Measurements from ENCODE around the gene RPA3. TPM values are rescaled to one million over a fixed set of nuclear protein-coding genes. Genes with fewer than 3 reads are reported as not detected.

Gene RPA3
- total RNA-seq, 2 experiments from 2014 or later, result 219 to 223 TPM

DNA sequence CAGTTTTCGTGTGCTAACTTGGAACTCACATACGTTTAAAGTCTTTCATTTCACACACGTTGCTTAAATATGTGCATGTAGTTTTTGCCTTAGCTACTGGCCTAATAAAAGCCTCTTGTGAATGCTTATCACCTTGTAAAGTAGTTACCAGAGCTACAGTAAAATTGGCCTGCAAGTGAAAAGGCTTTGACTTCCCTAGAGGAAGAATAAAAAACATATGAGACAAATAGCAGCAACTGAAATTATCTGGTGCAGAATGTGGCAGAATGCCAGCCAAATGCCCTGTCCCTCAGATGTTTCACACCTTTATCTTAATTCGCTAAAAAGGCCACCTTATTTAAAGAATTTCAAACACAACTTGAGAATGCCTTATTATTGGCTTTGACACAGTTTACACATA lies 28.1 kb upstream of the RPA3 start:
- Mint-ChIP-seq H3K9me3 (no peaks in the 10 kb centered on the region), H3K4me1 (ENCODE audit: low read depth) (peaks cover 9% of the 10 kb centered on the region), H3K4me3 (no peak overlapping the region), H3K27ac (no peak overlapping the region), H3K36me3 (ENCODE audit: low read depth) (no peaks in the 10 kb centered on the region), H3K27me3 (ENCODE audit: low read depth) (no peaks in the 10 kb centered on the region)
- no peak for DNase-seq
- intact Hi-C loops (cut with micrococcal nuclease), result no loop called here
- CTCF ChIA-PET, result no interaction called here

DNA sequence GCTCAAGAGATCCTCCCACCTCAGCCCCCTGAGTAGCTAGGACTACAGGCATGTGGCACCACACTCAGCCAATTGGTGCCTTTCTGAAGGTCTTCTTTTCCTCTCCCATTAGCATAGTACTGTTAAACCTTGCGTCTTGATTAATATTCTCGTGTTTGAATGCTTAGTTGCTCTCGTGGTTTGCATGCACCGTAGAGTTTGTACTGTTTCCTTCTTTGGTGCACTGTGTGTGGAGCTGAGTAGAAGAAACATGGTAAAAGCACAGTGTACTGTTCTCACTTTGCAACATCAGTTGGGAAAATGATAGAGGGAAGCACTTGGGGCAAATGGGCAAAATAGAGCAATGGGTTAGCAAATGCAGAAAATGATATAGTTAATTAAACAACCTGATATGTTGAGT lies 27.6 kb upstream of the RPA3 start:
- DNase-seq, result no peak
- no peaks in the 10 kb centered on the region for H3K9me3 Mint-ChIP-seq
- H3K4me1 Mint-ChIP-seq (ENCODE audit: low read depth), result peaks cover 5% of the 10 kb centered on the region
- no peak overlapping the region for H3K4me3 Mint-ChIP-seq
- CTCF ChIA-PET, result no interaction called here
- no peak overlapping the region for H3K27ac Mint-ChIP-seq
- H3K36me3 Mint-ChIP-seq (ENCODE audit: low read depth), result no peaks in the 10 kb centered on the region
- intact Hi-C loops (cut with micrococcal nuclease), result no loop called here
- no peaks in the 10 kb centered on the region for H3K27me3 Mint-ChIP-seq (ENCODE audit: low read depth)

DNA sequence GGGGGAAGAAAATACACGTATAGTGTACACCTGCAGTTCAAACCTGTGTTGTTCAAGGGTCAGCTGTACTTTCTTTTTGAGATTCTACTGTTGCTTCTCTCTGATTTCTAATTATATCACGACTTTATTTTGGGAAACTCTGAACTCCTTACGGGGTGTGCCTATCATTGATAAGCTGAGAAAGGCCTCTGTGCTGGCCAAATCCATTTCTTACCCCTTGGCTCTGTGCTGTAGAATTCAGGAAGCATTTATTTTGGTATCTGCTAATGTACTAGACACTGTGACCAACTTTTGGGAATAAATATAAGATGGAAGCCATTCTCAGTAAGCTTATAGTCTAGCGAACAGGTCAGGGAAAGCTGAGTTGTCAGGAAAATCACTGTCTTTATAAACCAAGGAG lies 26.9 kb upstream of the RPA3 start:
- Mint-ChIP-seq H3K4me1 (ENCODE audit: low read depth) (peaks cover 5% of the 10 kb centered on the region), H3K9me3 (no peaks in the 10 kb centered on the region), H3K4me3 (no peak overlapping the region), H3K27me3 (ENCODE audit: low read depth) (no peaks in the 10 kb centered on the region), H3K27ac (no peak overlapping the region), H3K36me3 (ENCODE audit: low read depth) (no peaks in the 10 kb centered on the region)
- CTCF ChIA-PET, result interaction anchor here (0.8 kb wide), 1 partner anchor 64 kb away, joined by 3 read pairs; no protein-coding TSS in a partner anchor
- DNase-seq, result no peak
- intact Hi-C loops (cut with micrococcal nuclease), result no loop called here

DNA sequence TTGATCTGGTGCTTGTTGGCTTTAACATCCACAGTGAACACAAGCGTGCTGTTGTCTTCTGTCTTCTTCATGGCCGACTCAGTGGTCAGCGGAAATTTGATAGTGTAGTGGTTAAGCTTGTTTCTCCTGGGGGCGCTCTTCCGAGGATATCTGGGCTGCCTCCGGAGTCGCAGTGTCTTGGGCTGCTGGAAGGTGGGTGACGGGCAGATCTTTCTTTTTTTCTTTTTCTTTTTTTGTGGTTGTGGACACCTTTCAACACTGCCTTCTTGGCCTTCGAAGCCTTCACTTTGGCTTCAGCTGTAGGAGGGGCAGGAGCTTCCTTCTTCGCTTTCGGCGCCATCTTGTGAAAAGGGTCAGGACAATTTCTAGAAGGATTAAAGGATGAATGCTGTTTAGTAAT lies 23.8 kb upstream of the RPA3 start:
- Mint-ChIP-seq H3K36me3 (ENCODE audit: low read depth) (peaks cover 3% of the 10 kb centered on the region), H3K27ac (no peak overlapping the region), H3K27me3 (ENCODE audit: low read depth) (no peaks in the 10 kb centered on the region), H3K9me3 (no peaks in the 10 kb centered on the region), H3K4me1 (ENCODE audit: low read depth) (peaks cover 14% of the 10 kb centered on the region), H3K4me3 (no peak overlapping the region)
- CTCF ChIA-PET, result interaction anchor here (0.6 kb wide), 1 partner anchor 23 kb away, joined by 3 read pairs; no protein-coding TSS in a partner anchor
- DNase-seq, result no peak
- intact Hi-C loops (cut with micrococcal nuclease), result no loop called here

DNA sequence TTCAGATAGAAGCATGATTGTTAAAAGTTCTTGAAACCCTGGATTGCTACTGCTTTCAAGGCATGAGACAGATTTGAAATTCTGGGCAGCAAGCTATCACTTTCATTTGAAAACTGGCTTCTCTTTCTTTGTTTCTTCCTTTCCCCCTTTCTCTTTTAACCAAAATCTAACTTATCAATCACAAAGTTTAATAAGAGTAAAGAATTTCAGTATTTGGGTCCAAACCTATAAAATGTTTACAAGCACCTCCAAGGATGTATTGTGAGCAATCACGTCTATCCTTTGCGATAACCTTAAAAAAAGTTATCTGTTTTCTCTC lies 21.6 kb upstream of the RPA3 start:
- no peak overlapping the region for H3K4me3 Mint-ChIP-seq

DNA sequence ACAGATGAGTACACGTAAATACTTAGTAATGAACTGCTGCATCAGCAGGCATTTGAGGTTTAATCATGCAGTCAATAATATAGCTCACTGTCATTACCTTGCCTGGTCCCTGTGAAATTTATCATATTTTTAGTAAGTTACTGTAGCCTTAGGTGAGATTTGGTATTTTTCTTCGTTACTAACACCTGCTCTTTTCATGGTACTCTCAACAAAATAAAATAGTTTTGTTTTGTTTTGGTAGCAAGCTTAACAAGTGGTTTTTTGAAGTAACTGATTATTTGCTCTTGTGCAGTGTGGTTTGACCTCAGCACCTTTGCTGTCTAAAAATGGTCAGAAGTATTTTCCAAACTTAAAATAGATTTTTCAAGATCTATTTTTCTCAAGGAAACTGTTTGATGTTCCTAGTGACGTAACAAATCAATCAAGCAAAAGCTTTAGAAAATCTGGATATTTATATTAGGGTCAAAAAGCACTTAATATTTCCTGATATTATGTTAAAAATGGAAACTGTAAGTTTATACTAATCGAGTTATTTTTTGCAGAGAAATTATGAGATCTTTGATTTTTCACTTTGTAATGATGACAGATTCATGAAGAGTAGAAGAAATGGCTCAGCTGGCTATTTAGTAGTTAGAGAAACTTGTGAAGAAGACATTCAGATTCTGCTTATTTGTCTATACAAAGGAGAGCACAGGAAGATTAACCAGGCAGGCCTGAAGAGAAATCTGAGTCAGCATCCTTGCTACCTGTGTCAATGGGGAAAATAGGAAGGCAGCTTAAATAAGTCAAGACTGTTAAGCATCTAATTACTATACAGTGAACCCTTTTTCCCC lies 21.0 kb upstream of the RPA3 start:
- no peaks in the 10 kb centered on the region for H3K27me3 Mint-ChIP-seq (ENCODE audit: low read depth)
- CTCF ChIA-PET, result interaction anchor here (0.6 to 1.5 kb wide), 2 partner anchors 237 to 496 kb away, joined by 3 read pairs; no protein-coding TSS in a partner anchor
- intact Hi-C loops (cut with micrococcal nuclease), result no loop called here
- no peaks in the 10 kb centered on the region for H3K9me3 Mint-ChIP-seq
- DNase-seq, result no peak
- no peak overlapping the region for H3K4me3 Mint-ChIP-seq
- H3K36me3 Mint-ChIP-seq (ENCODE audit: low read depth), result peaks cover 3% of the 10 kb centered on the region
- H3K27ac Mint-ChIP-seq, result no peak overlapping the region
- H3K4me1 Mint-ChIP-seq (ENCODE audit: low read depth), result peaks cover 9% of the 10 kb centered on the region

More for the DNA sequence above, 21.6 kb upstream of the RPA3 start:
- H3K4me1 Mint-ChIP-seq (ENCODE audit: low read depth), result peaks cover 9% of the 10 kb centered on the region
- H3K36me3 Mint-ChIP-seq (ENCODE audit: low read depth), result peaks cover 3% of the 10 kb centered on the region
- DNase-seq, result no peak
- CTCF ChIA-PET, result interaction anchor here (0.6 kb wide), 1 partner anchor 237 kb away, joined by 3 read pairs; no protein-coding TSS in a partner anchor
- H3K9me3 Mint-ChIP-seq, result no peaks in the 10 kb centered on the region
- no peak overlapping the region for H3K27ac Mint-ChIP-seq
- intact Hi-C loops (cut with micrococcal nuclease), result no loop called here
- no peaks in the 10 kb centered on the region for H3K27me3 Mint-ChIP-seq (ENCODE audit: low read depth)

DNA sequence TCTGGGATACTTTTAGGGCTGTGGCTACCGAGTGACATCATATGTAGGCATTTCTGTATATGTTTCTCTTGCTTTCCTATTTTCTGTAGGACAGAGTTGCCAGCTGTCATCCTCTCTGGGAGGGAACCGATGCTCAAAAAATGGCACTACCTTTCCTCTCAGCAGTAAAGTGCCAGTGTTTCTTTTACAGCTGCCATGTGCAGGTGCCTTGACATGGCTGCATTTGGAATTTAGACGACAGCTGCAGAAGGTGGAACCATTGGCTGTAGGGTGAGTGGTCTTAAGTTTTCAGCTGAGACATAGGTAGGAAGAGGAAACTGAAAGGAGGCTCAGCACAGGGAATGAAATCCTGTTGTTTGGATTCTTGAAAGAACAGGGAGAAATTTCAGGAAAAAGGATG lies 20.2 kb upstream of the RPA3 start:
- intact Hi-C loops (cut with micrococcal nuclease), result no loop called here
- no peak overlapping the region for H3K27ac Mint-ChIP-seq
- no peak for DNase-seq

DNA sequence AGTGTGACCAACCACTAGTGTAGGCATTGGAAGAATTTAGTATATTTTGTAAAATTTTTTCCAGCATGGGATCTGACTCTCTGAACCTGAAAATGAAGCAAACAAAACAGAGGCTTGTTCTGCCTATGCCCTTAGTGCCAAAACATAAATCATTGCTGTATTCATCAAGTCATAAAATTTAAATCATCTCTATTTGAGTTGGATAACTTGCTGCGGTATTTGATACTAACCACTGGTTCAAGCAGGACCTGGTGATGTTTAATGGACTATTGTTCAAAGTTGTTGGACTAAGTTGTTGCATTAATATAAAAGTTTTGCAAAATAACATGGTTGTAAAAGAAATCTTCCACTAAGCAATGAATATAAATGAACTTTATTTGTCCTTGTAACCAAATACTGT lies 19.8 kb upstream of the RPA3 start:
- Mint-ChIP-seq H3K27ac (no peak overlapping the region), H3K27me3 (ENCODE audit: low read depth) (no peaks in the 10 kb centered on the region), H3K36me3 (ENCODE audit: low read depth) (peaks cover 3% of the 10 kb centered on the region), H3K9me3 (no peaks in the 10 kb centered on the region), H3K4me1 (ENCODE audit: low read depth) (peaks cover 9% of the 10 kb centered on the region), H3K4me3 (no peak overlapping the region)
- intact Hi-C loops (cut with micrococcal nuclease), result no loop called here
- no peak for DNase-seq
- CTCF ChIA-PET, result interaction anchor here (1.5 kb wide), 1 partner anchor 498 kb away, joined by 3 read pairs; no protein-coding TSS in a partner anchor

More for the DNA sequence above, 20.2 kb upstream of the RPA3 start:
- H3K4me3 Mint-ChIP-seq, result no peak overlapping the region
- no peaks in the 10 kb centered on the region for H3K9me3 Mint-ChIP-seq
- peaks cover 9% of the 10 kb centered on the region for H3K4me1 Mint-ChIP-seq (ENCODE audit: low read depth)
- H3K36me3 Mint-ChIP-seq (ENCODE audit: low read depth), result peaks cover 3% of the 10 kb centered on the region
- H3K27me3 Mint-ChIP-seq (ENCODE audit: low read depth), result no peaks in the 10 kb centered on the region
- CTCF ChIA-PET, result interaction anchor here (1.5 kb wide), 1 partner anchor 497 kb away, joined by 3 read pairs; no protein-coding TSS in a partner anchor

DNA sequence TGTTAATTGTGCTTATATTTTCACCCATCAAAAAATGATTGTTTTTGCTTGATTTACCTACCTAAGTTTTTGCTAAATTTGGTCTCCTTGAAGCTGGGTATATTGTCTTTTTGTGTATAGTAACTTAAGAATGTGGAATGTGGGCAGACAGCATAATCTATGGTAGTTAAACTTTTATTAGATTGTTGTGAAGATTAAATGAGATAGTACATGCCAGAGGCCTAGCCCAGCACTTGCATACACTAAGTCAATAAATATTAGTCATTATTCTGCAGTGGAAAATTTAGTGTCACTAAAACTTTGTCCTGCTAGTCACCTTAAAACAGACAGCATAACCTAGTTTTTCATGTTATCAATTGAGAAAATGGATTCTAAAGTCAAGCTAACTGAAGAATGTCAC lies 19.3 kb upstream of the RPA3 start:
- Mint-ChIP-seq H3K27ac (no peak overlapping the region), H3K36me3 (ENCODE audit: low read depth) (peaks cover 3% of the 10 kb centered on the region), H3K9me3 (no peaks in the 10 kb centered on the region), H3K27me3 (ENCODE audit: low read depth) (no peaks in the 10 kb centered on the region), H3K4me1 (ENCODE audit: low read depth) (peaks cover 9% of the 10 kb centered on the region), H3K4me3 (no peak overlapping the region)
- CTCF ChIA-PET, result interaction anchor here (1.1 kb wide), 1 partner anchor 56 kb away, joined by 3 read pairs; no protein-coding TSS in a partner anchor
- no peak for DNase-seq
- intact Hi-C loops (cut with micrococcal nuclease), result no loop called here

DNA sequence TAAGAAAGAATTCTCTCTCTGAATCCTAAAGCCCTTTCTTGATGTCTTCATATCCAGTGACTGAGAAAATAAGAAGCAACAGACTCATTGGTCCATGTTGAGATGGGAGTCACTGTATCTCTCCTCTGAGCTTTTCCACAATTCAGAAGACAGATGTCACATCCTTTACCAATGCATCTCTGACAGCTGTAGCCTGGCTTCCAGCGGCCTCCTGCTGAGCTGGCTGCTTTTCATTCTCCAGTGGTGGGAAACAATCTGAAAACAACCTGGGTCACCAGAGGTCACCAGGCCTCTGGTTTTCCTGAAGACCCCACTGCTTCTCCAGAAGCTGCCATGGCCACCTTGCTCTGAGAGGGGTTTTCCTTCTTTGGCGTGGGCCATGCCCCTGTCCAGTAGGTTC lies 18.3 kb upstream of the RPA3 start:
- Mint-ChIP-seq H3K9me3 (no peaks in the 10 kb centered on the region), H3K4me1 (ENCODE audit: low read depth) (peaks cover 9% of the 10 kb centered on the region), H3K27me3 (ENCODE audit: low read depth) (no peaks in the 10 kb centered on the region), H3K27ac (no peak overlapping the region), H3K4me3 (no peak overlapping the region), H3K36me3 (ENCODE audit: low read depth) (peaks cover 3% of the 10 kb centered on the region)
- CTCF ChIA-PET, result interaction anchor here (1.1 kb wide), 1 partner anchor 55 kb away, joined by 3 read pairs; no protein-coding TSS in a partner anchor
- no peak for DNase-seq
- intact Hi-C loops (cut with micrococcal nuclease), result no loop called here

DNA sequence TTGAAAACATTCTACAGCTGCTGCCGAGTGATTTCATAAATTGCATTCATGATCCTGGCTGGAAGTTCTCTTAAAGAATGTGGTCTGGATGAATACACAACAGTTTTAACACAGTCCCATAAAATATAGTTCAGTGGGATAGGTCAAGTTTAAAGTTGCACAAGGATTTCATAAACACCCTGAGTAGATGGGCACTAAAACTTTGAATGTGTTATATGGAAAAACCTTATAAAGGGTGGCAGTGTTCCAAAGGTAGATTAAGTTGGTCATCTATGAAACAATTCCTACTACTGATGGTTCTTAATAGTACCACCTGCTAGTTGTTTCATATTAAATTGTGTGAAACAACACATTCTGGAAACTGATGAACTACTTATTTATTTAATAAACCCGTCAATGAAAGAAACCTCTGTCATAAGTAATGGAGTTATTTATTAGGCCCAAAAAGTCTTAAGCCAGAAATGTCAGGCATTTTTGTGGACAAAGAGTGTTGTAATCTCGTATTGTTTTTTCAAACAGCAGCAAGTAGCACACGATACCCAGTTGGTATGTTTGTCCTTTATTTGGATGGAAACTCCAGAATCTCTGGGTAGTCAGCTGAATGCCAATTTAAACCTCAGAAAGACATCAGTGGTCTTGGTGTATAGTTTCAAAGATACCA lies 14.3 kb upstream of the RPA3 start:
- no peaks in the 10 kb centered on the region for H3K9me3 Mint-ChIP-seq
- no peak overlapping the region for H3K27ac Mint-ChIP-seq
- H3K4me3 Mint-ChIP-seq, result no peak overlapping the region
- intact Hi-C loops (cut with micrococcal nuclease), result no loop called here
- DNase-seq, result no peak
- no peaks in the 10 kb centered on the region for H3K27me3 Mint-ChIP-seq (ENCODE audit: low read depth)
- no peaks in the 10 kb centered on the region for H3K36me3 Mint-ChIP-seq (ENCODE audit: low read depth)
- peaks cover 3% of the 10 kb centered on the region for H3K4me1 Mint-ChIP-seq (ENCODE audit: low read depth)
- CTCF ChIA-PET, result no interaction called here

DNA sequence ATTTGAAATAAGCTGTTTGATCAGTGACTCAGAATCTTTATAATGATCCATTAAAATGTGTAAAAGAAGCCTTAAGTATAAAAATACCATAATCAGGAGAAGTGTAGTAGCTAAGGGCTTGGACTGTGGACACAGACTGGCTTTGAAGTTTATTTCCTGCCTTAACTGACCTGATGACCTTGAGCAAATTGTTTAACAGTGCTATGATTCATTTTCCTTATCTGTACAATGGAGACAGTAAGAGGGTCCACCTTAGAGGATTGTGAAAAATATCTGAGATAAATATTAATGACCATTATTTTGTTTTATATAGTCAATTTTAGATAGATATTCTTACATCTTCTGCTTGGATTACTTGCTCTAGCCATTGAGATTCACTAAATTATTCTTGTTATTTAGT lies 13.3 kb upstream of the RPA3 start:
- H3K27me3 Mint-ChIP-seq (ENCODE audit: low read depth), result no peaks in the 10 kb centered on the region
- H3K36me3 Mint-ChIP-seq (ENCODE audit: low read depth), result no peaks in the 10 kb centered on the region
- no peak overlapping the region for H3K27ac Mint-ChIP-seq
- intact Hi-C loops (cut with micrococcal nuclease), result no loop called here
- DNase-seq, result no peak
- H3K4me1 Mint-ChIP-seq (ENCODE audit: low read depth), result no peaks in the 10 kb centered on the region
- no peaks in the 10 kb centered on the region for H3K9me3 Mint-ChIP-seq
- CTCF ChIA-PET, result no interaction called here
- no peak overlapping the region for H3K4me3 Mint-ChIP-seq

Data from activated naive CD4-positive, alpha-beta T cell treated with anti-CD3 and anti-CD28 coated beads for 36 hours (primary cell).